NCI-H1694 treated with DMSO at 0.1 percent for 48 hours (cell line): ENCODE data around the gene PIANP.
A peak's percentile ranks its signal among the peaks of the same experiment; 100 is the strongest.
"Not testable (repeated sequence)": the region's sequence is repeated elsewhere in the genome, so short reads cannot be mapped to it uniquely, and the experiment has no call there.

ENCODE experiments used
- DNase-seq: peaks from one replicate; lab custom pipeline; 2025; lab: John Stamatoyannopoulos, UW

PIANP gene

GRCh38 chr12:6700646-6701051 lies at the start of gene PIANP:
Gene PIANP (minus strand): TSS chr12:6700815. CDS start chr12:6698061, 2,754 bp downstream.
- DNase-seq: peak; percentile 19

GRCh38 chr12:6748761-6749160 lies 48.1 kb upstream of the PIANP start:
- DNase-seq: no peak

GRCh38 chr12:6747216-6747615 lies 46.6 kb upstream of the PIANP start:
- DNase-seq: no peak

GRCh38 chr12:6745741-6746525 lies 45.3 kb upstream of the PIANP start:
- no peak for DNase-seq

GRCh38 chr12:6743300-6743699 lies 42.7 kb upstream of the PIANP start:
- DNase-seq: not testable (repeated sequence)

- no peak for DNase-seq
Measured at GRCh38 chr12:6742834-6743233, 42.2 kb upstream of the PIANP start.

- not testable (repeated sequence) for DNase-seq
Measured at GRCh38 chr12:6742080-6742479, 41.5 kb upstream of the PIANP start.

GRCh38 chr12:6736754-6737153 lies 36.1 kb upstream of the PIANP start:
- no peak for DNase-seq

- DNase-seq: peak; percentile 55
Measured at GRCh38 chr12:6735448-6736191, 35.0 kb upstream of the PIANP start.

GRCh38 chr12:6734506-6735387 lies 34.1 kb upstream of the PIANP start:
- no peak for DNase-seq

GRCh38 chr12:6730169-6730568 lies 29.6 kb upstream of the PIANP start:
- no peak for DNase-seq

- no peak for DNase-seq
Measured at GRCh38 chr12:6729186-6729585, 28.6 kb upstream of the PIANP start.

- no peak for DNase-seq
Measured at GRCh38 chr12:6725350-6725749, 24.7 kb upstream of the PIANP start.

GRCh38 chr12:6724409-6724797 lies 23.8 kb upstream of the PIANP start:
- DNase-seq: no peak

- DNase-seq: peak; percentile 100
Measured at GRCh38 chr12:6723607-6724408, 23.2 kb upstream of the PIANP start, which contains the start of gene COPS7A. Gene COPS7A (plus strand): TSS chr12:6724046. CDS start chr12:6724657, 611 bp downstream.

- DNase-seq: no peak
Measured at GRCh38 chr12:6722863-6723262, 22.2 kb upstream of the PIANP start.

- DNase-seq: no peak
Measured at GRCh38 chr12:6716874-6717437, 16.3 kb upstream of the PIANP start.

- not testable (repeated sequence) for DNase-seq
Measured at GRCh38 chr12:6716031-6716873, 15.6 kb upstream of the PIANP start.

- DNase-seq: no peak
Measured at GRCh38 chr12:6708960-6709394, 8.4 kb upstream of the PIANP start.

GRCh38 chr12:6708351-6708750 lies 7.7 kb upstream of the PIANP start:
- not testable (repeated sequence) for DNase-seq
